Stimulated activated CD8-positive, alpha-beta memory T cell treated with anti-CD3 and anti-CD28 coated beads, Interleukin-4, amount 100 ng/mL, for 24 hours (primary cell): ENCODE results near the gene USF2.

Experiments
- DNase-seq: peaks from one replicate; pipeline ENCODE4 v3.0.0-alpha.2; 2020; ENCODE audit warnings: low read depth

The USF2 gene

GRCh38 chr19:35321291-35321690 lies 52.5 kb downstream of the USF2 start:
- DNase-seq, result no peak

- no peak for DNase-seq
These were observed 53.3 kb downstream of the USF2 start for GRCh38 chr19:35322014-35322413.

GRCh38 chr19:35327642-35328041 lies 58.9 kb downstream of the USF2 start:
- no peak for DNase-seq

DNA sequence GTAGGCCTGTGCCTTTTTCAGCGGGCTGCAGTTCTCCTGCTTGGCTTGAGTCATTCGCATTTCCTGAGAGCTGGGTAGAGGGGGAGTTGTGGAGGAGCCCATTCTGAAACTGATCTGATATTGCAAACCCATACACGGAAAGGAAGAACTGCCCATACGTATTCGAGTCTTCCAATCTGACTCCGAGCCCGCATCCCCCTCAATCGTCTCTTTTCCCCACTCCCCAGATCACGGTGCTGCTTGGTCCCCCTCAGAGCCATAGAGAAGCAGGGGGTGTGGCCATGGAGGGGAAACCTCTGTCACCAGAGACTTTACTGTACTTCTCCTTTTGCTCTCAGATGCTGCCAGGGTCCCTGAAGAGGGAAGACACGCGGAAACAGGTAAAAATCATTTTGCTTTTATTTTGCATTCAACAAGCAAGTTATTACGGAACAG lies 60.1 kb downstream of the USF2 start, which contains the start of gene CD22:
TSS of gene CD22 (plus strand) at position 337 of the 435 bp plus-strand sequence. CDS start 2,854 bp downstream, outside the sequence.
- no peak for DNase-seq

GRCh38 chr19:35329323-35329722 lies 60.6 kb downstream of the USF2 start:
- no peak for DNase-seq
